HG03108 (cell line): ENCODE results near the gene FAM186B.

Experiments used
- ATAC-seq: cut with Tn5 transposase; IDR thresholded peaks from one replicate; pipeline ENCODE4 v1.9.1; 2021; ENCODE audit warnings: moderate library complexity; ENCODE audit not compliant: unreplicated experiment

The FAM186B gene

DNA sequence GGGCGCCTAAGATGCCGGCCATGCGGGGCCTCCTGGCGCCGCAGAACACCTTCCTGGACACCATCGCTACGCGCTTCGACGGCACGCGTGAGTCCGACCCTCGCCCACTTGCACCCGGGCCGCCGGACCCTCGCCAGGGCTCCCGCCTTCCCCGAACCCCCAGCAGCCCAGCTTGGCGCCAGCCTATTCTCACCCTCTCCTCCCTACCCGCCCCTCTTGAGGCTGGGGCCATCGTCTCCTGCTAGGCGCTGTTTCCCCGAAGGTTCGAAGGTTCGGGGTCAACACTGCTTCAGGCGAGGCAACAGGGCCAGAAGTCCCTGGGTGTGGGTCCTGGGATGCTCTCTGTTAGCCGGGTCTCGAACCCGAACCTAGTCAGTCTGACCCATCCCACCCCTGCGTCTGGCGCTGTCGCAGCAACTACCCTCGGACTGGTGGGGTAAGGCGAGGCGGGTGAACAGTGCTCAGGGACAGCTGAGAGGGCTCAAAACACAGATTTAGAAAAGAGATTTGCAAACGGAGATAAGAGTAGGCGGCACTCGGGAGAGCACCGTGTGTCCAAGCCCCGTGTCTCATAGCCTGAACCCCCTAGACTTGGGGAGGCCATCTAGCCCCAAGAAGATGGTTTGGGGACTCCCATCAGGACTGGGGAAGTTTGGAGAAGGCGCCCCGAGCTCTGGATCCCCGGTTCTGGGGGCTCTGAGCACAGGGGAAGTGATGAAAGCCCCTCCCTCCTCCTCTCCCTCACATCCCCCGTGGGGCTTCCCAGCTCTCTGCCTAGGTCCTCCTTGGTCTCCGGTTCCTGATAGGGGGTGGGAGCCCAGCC is 65.8 kb downstream of the FAM186B start:
- ATAC-seq: no peak

GRCh38 chr12:49538510-49539403 is 66.7 kb downstream of the FAM186B start, which contains the start of gene KCNH3:
KCNH3 (plus strand) TSS chr12:49539030; CDS start chr12:49539417, 387 bp downstream.
- peak; percentile 73 for ATAC-seq

DNA sequence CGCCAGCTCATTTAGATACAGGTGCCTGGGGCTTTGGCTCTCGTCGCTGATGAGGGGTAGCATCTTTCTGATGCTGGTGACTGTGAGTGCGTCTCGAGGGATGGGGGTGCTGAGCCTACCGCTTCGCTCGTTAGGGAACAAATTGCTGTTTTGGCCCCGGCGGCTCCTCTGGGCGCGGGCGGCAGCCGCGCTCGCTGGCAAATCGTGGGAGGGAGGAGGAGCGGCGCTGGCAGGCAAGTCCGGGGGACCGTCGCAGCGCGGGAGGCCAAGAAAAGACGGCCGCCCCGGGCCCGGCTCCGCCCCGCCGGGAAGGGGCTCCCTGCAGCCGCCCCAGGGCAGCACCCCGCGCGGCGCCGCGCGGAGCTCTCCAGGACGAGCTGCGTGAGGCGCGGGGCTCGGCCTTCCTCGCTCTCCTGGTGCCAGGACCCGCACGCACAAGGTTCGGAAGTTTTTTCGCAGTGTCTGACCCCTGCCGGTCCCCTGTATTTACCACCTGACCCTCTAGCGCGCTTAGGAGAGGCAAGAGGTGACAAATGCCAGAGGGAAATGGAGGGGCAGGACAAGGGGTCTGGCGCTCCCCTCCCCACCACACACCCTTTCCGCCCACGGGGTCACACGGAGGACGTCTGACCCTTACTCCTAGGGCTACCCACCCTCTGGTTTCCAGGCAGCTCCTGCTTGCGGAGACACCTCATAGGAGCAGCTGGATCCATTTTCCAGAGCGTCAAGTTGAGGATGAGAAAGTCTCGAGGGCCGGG is 67.5 kb downstream of the FAM186B start:
- ATAC-seq: no peak
